ENCODE data around the gene SH2D7. TPM values are rescaled to one million over a fixed set of nuclear protein-coding genes. Genes with fewer than 3 reads are reported as not detected.
"Not testable (repeated sequence)": the region's sequence is repeated elsewhere in the genome, so short reads cannot be mapped to it uniquely, and the experiment has no call there.

Gene SH2D7
- total RNA-seq, 1 donor from 2014 or later = not detected

DNA sequence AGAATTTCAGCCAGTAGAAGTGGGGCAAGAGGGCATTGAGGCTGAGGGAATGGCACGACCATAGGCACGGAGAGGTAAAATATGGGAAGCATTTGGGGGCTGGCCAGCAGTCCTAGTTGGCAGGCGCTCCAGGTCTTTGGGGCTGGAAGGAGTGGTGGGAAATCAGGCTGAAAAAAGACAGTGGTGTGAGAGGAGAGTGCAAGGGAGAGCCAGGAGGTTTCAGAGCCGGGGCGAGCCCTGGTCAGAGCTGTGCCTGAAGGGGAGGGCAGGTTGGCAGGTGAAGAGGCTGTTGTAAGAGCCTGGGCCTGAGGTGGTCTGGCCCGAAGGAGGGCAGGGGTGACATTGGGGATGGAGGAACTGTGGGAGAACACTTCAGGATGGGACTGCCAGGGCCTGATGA is 55.2 kb downstream of the SH2D7 start:
- H3K4me3 Mint-ChIP-seq = peak overlapping the region; percentile 53
- DNase-seq (ENCODE audit: low spot score) = no peak
- no peaks in the 10 kb centered on the region for H3K9me3 Mint-ChIP-seq
- peaks cover 10% of the 10 kb centered on the region for H3K36me3 Mint-ChIP-seq (ENCODE audit: low read depth)
- H3K27ac Mint-ChIP-seq = peak overlapping the region; percentile 82
- peaks cover 32% of the 10 kb centered on the region for H3K4me1 Mint-ChIP-seq (ENCODE audit: low read depth)
- no peaks in the 10 kb centered on the region for H3K27me3 Mint-ChIP-seq (ENCODE audit: insufficient read depth)
- intact Hi-C loops (cut with micrococcal nuclease) = loop anchor here (5.0 kb wide), 1 partner anchor 290 kb away; the partner anchor contains the start of gene IREB2

DNA sequence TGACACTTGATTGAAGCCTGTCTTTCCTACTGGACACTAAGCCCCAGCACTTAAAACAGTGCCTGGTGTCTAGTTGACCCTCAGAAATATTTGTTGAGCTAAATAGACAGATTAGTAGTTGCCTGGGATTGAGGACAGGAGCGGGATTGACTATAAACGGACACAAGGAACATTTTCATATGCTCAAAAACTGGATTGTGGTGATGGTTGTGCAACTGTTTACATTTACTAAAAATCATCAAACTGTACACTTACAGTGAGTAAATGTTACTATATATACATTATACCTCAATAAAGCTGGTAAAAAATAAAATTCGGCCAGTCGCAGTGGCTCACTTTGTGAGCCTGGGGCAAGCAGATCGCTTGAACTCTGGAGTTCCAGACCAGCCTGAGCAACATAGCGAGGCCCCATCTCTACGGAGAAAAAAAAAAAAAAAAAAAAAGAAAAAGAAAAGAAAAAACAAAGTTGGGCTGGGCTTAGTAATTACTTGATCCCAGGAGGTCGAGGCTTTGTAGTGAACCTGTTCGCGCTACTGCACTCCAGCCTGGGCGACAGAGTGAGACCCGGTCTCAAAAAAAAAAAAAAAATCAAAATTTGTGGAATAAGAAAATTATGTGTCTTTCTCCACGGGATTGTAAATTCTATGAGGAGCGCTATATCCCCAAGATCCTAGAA is 56.2 kb downstream of the SH2D7 start:
- peak overlapping the region; percentile 86 for H3K27ac Mint-ChIP-seq
- no peaks in the 10 kb centered on the region for H3K9me3 Mint-ChIP-seq
- no peak for DNase-seq (ENCODE audit: low spot score)
- intact Hi-C loops (cut with micrococcal nuclease) = loop anchor here (1.0 to 5.0 kb wide), 4 partner anchors 17 to 289 kb away; partner anchors contain the start of genes CIB2, IREB2 and SKIC8
- peaks cover 17% of the 10 kb centered on the region for H3K36me3 Mint-ChIP-seq (ENCODE audit: low read depth)
- peak overlapping the region; percentile 94 for H3K4me3 Mint-ChIP-seq
- peaks cover 41% of the 10 kb centered on the region for H3K4me1 Mint-ChIP-seq (ENCODE audit: low read depth)
- no peaks in the 10 kb centered on the region for H3K27me3 Mint-ChIP-seq (ENCODE audit: insufficient read depth)

DNA sequence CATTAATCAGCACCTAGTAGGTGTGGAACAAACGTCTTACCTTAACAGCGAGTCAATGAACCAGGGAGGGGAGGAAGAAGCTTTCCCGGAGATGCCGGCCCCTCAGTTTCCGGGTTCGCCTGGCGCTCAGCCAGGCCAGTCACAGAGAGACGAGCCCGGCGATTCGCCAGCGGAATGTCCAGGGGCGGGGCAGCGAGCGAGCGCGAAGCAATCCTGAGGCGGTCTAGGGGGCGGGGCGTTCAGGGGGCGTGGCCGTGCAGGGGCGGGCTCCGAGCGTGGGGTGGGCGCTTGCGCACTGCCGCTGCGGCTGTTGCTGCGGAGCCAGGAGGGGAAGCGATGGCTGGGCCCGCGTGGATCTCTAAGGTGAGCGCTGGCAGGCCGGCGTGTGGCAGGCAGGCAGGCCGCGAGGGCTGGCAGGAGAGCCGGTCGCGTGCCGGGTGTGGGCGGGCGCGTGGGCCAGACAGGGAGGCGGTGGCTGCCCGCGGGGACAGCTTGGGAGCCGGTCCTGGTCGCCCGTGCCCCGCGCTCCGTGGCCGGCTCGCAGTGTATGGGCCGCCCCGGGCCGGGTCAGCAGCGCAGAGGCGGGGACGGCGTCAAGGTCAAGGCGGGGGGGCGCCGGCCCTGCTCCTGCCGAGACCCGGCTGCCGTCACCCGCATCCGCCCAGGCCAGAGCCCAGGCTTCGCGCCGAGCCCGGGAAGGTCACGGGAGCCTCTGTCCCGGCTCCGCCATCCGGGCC is 56.9 kb downstream of the SH2D7 start, which contains the start of gene IDH3A:
TSS of gene IDH3A (plus strand) at position 295 of the 737 bp plus-strand sequence. CDS start at position 337, 42 bp downstream.
- Mint-ChIP-seq H3K9me3 (no peaks in the 10 kb centered on the region), H3K4me1 (ENCODE audit: low read depth) (peaks cover 41% of the 10 kb centered on the region), H3K36me3 (ENCODE audit: low read depth) (peaks cover 17% of the 10 kb centered on the region), H3K4me3 (peak within 1 kb of the TSS; percentile 94), H3K27me3 (ENCODE audit: insufficient read depth) (no peaks in the 10 kb centered on the region), H3K27ac (peak within 1 kb of the TSS; percentile 89)
- intact Hi-C loops (cut with micrococcal nuclease) = loop anchor here (1.0 to 5.0 kb wide), 4 partner anchors 18 to 288 kb away; partner anchors contain the start of genes CIB2, IREB2 and SKIC8
- DNase-seq (ENCODE audit: low spot score) = peak; percentile 99

DNA sequence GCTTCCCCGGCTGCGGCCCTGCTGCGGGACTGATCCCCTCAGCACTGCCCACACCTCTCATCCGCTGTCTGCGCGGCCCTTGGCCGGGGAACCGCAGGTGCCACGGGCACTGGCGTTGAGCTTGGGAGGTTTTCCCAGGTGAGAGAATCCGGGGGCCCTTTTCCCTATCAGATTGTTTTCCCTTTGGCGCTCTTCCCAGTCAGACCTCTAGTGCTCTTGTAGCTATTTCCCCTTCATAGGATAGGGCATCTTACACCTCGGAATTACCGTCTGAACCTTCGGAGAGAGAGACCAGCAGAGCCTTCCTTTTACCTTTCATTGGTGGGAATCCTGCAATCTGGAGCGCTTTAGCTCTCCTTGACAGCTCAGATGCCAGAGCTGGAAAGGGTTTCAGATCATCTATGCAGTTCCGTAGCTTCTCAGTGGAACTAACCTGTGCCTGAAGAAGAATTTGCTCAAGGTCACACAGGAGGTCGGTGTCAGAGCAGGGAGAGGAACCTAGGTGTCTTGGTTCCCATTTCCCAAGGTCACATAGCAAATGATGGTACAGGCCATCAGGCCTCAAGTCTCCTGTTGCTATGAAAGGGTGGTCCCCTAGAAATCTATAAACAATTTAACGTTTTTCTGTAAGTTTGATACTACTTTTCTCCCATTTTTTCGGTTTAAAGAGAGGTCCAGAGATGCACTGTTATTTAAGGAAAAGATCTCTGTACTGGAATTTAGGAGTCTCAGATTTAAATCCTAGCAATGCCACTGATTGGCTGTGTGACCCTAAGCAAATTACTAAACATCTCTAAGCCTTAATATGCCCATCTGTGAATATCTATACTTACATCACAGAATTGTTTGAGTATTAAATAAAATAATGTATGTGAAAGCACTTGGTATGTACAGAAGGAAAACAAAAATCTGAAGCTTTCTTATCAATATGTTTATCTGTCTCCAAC is 57.7 kb downstream of the SH2D7 start:
- H3K27me3 Mint-ChIP-seq (ENCODE audit: insufficient read depth) = no peaks in the 10 kb centered on the region
- H3K4me1 Mint-ChIP-seq (ENCODE audit: low read depth) = peaks cover 41% of the 10 kb centered on the region
- H3K4me3 Mint-ChIP-seq = peak overlapping the region; percentile 94
- H3K27ac Mint-ChIP-seq = peak overlapping the region; percentile 89
- DNase-seq (ENCODE audit: low spot score) = no peak
- no peaks in the 10 kb centered on the region for H3K9me3 Mint-ChIP-seq
- intact Hi-C loops (cut with micrococcal nuclease) = loop anchor here (1.0 to 5.0 kb wide), 4 partner anchors 17 to 287 kb away; partner anchors contain the start of genes CIB2, IREB2 and SKIC8
- H3K36me3 Mint-ChIP-seq (ENCODE audit: low read depth) = peaks cover 17% of the 10 kb centered on the region

DNA sequence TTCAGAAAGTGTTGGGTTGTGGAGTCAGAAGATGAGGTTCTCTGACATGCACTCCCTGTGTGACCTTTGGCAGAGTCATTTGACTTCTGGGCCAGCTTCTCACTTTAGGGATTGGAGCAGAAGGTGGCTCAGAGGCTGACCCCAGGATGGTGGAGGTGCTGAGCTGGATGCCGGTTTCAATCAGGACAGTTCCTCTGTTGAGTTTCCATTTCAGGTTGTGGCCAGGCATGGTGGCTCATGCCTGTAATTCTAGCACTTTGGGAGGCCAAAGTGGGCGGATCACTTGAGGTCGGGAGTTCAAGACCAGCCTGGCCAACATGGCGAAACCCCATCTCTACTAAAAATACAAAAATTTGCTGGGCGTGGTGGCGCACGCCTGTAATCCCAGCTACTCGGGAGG is 58.7 kb downstream of the SH2D7 start:
- peaks cover 41% of the 10 kb centered on the region for H3K4me1 Mint-ChIP-seq (ENCODE audit: low read depth)
- H3K9me3 Mint-ChIP-seq; DNase-seq (ENCODE audit: low spot score); H3K27me3 Mint-ChIP-seq (ENCODE audit: insufficient read depth); intact Hi-C loops (cut with micrococcal nuclease): not testable (repeated sequence)
- H3K4me3 Mint-ChIP-seq = peak overlapping the region; percentile 94
- H3K36me3 Mint-ChIP-seq (ENCODE audit: low read depth) = peaks cover 22% of the 10 kb centered on the region
- H3K27ac Mint-ChIP-seq = peak overlapping the region; percentile 1

Other genes starting within 250 kb of the SH2D7 start
- gene TBC1D2B, start 14.8 kb upstream of the SH2D7 start, total RNA-seq = 60.8 and 64.7 TPM in 2 replicates
- 1.2 and 1.9 TPM in 2 replicates for gene CIB2, start 38.9 kb downstream of the SH2D7 start, total RNA-seq
- gene IDH3A, start 56.8 kb downstream of the SH2D7 start, total RNA-seq = 160 and 163 TPM in 2 replicates
- gene ACSBG1, start 142.0 kb downstream of the SH2D7 start, total RNA-seq = 0.15 and 0.52 TPM in 2 replicates
- 68.4 and 70.8 TPM in 2 replicates for gene DNAJA4, start 172.0 kb downstream of the SH2D7 start, total RNA-seq
- gene SKIC8, start 207.0 kb downstream of the SH2D7 start, total RNA-seq = 54.3 and 57.3 TPM in 2 replicates
- not detected in 2 replicates for gene CRABP1, start 247.8 kb downstream of the SH2D7 start, total RNA-seq